Cerebellar nuclear complex (tissue), 1 donor: ENCODE results near the gene GRIN2A.

Experiments
- DNase-seq, 2 experiments: peaks; one replicate each; lab custom pipeline; 2025; lab: John Stamatoyannopoulos, UW

The GRIN2A gene

GRCh38 chr16:10033556-10033955 is 148.7 kb downstream of the GRIN2A start:
- DNase-seq: peak; percentile 30 to 60

DNA sequence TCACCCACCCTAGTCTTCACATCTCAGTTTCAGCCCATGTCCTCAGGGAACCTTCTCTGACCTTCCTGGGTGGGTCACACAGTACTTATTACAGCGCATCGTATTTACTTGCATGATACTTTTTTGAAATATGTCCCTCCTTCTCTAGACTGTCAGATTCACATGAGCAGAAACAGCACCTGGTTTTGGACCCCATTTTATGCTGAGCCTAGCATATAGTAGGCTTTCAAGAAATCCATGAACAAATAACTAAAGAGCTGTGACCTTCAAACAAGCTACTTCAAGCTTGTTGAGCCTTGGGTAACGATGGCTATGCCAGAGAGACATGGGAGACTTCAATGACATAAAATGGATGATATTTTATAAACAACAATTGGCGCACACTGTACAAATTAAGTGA is 150.3 kb downstream of the GRIN2A start:
- DNase-seq: no peak

DNA sequence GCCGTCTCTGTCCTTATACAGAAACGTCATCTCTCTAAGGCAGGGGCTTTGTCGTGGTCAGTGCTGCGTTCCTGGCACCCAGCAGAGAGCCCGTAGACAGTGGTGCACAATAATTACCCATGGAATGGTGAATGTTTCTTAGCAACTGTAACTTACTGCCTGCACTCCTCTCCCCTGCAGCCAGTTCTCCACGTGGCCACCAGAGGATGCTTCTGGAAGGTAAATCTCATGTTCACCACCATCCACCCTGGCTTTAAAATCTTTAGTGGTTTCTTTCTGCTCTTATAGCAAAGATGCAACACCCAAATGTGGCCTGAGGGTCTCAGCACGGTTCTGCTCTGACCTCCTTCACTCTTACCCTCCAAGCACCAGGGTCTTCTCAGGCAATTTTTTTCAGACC is 150.8 kb downstream of the GRIN2A start:
- DNase-seq: no peak

DNA sequence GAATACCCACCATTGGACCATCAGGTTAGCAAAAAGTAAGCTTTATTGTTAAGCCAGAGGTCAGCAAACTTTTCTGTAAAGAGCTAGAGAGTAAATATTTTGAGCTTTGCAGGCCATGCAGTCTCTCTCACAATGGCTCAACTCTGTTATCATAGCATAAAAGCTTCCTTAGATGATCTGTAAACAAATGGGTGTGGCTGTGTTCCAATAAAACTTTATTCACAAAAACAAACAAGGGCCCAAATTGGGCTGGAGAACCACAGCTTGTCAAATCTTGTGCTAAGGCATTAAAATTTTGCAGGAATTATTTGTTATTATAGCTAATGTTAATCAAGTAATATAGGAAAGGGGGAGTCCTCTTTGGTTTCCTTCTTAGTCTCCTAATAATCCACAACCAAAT is 153.6 kb downstream of the GRIN2A start:
- DNase-seq: no peak

DNA sequence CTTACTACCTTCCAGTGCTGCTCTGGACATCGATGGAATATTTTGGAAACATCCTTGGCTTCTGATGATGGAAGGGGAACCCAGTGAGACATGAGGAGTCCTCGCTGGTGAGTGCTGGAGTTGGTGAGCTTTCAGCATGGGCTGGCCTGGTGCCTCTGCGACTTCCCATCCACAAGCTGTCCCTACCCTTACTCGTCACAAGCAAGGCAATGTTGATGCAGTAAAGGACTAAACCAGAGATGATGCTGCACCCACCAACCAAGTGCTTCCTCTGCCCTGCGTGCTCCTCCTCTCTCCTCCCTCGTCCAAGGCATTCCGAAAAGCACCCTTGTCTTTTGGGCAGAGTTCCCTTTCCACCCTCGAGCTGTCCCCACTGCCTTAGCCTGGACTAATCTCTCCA is 154.7 kb downstream of the GRIN2A start:
- no peak for DNase-seq

GRCh38 chr16:10026593-10026992 is 155.6 kb downstream of the GRIN2A start:
- no peak for DNase-seq

- DNase-seq: no peak
Measured at GRCh38 chr16:10022098-10022497, 160.1 kb downstream of the GRIN2A start.

- no peak for DNase-seq
Measured at GRCh38 chr16:10020866-10021265, 161.4 kb downstream of the GRIN2A start.

- DNase-seq: no peak
Measured at GRCh38 chr16:10016752-10017151, 165.5 kb downstream of the GRIN2A start.

GRCh38 chr16:10015397-10015796 is 166.8 kb downstream of the GRIN2A start:
- no peak for DNase-seq

DNA sequence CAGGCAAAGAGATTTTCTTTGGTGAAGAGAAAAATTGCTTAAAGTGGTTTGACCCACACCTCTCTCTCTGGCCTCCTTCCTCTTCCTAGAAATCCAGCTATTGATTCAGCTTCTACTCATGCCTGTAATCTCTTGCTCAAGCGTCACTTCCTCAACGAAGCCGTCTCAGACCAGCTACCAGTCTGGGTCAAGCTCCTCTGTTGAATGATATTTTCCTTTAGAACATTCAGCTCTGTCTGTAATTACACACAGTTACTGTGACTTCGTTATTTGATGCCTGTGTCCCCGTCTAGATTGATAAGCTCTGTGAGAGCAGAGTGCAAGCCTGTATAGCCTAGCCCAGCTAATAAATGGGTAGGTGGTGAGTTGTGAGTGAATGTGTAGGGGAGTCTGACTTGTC is 168.5 kb downstream of the GRIN2A start:
- no peak for DNase-seq

- no peak for DNase-seq
Measured at GRCh38 chr16:10013364-10013763, 168.9 kb downstream of the GRIN2A start.

DNA sequence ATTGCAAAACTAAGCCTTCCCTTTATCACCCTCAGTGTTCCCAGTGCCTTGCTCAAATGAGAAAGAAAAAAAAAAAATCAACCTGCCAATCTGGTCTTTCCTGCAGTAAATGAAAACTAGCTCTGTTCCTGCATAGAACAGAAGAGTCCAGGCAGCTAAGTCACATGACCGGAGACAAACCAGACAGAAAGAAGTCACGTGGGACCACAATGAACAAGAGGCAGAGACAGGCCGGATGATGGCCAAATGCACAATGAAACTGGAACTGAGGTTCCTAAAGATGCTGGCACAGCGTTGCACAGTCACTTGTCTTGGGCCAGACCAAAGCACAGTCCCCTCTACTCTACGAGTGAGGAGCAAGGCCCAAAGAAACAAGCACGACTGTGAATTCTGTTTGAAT is 172.5 kb downstream of the GRIN2A start:
- peak in 1 of 2 experiments; percentile 24 for DNase-seq

DNA sequence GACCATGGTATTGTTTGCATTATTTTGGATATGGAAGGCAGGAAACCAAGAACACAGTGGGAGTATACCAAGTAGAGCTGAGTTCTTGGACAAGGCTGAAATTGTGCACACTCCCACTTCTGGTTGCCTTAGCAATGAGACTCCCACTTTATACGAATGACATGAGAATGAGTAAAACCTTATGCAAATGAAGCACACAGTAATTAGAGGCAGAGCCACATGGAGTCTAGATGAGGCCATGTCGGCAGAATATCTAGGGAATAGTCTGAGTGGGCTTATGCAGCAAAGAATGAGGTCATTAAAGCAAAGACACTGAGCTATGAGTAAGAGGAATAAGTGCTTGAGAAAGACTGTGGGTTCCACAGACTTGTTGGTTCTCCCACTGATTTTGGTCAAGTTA is 178.7 kb downstream of the GRIN2A start:
- DNase-seq: no peak

DNA sequence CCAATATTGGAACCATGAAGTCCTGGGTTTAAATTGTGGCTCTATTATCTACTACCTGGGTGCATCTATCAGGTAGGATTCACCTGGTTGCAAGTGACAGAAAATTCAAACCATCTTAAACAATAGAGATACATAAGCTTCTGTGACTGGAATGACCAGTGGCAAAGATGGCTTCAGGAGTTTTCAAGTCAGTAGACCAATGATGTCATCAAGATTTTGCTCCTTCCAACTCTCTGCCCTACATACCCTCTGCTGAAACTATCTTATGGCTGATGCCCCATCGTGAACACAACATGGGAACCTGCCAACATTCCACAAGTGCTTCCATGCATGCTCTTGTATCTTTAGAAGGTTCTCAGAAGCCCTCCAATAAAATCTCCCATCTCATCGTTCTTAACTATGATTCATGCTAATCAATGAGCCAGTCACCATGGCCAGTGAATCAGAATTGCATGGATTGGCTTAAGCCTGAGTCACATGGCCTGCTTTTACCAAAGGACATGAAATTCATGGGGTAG is 180.9 kb downstream of the GRIN2A start:
- no peak for DNase-seq

- DNase-seq: no peak
Measured at GRCh38 chr16:9996221-9996620, 186.0 kb downstream of the GRIN2A start.

DNA sequence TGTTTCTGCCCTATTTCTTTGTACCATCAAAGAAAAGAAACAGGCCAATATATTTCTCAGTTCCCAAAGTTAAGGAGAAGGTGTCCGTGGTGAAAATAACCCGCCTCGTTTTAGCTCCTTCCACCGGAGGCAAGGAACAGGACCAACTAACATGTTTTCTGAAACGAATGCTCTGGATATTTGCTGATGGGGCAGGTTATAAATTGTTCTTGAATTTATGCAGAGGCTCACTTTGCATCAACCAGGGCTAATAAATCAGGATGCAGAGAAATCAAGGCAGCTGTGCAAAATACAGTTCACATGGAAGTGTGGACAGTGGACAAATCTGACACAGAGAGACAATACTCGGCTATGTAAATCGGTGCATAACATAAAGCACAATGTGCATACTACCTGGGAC is 189.8 kb downstream of the GRIN2A start:
- no peak for DNase-seq

- no peak for DNase-seq
Measured at GRCh38 chr16:9980981-9981380, 201.2 kb downstream of the GRIN2A start.

- DNase-seq: no peak
Measured at GRCh38 chr16:9978160-9978725, 204.0 kb downstream of the GRIN2A start.

DNA sequence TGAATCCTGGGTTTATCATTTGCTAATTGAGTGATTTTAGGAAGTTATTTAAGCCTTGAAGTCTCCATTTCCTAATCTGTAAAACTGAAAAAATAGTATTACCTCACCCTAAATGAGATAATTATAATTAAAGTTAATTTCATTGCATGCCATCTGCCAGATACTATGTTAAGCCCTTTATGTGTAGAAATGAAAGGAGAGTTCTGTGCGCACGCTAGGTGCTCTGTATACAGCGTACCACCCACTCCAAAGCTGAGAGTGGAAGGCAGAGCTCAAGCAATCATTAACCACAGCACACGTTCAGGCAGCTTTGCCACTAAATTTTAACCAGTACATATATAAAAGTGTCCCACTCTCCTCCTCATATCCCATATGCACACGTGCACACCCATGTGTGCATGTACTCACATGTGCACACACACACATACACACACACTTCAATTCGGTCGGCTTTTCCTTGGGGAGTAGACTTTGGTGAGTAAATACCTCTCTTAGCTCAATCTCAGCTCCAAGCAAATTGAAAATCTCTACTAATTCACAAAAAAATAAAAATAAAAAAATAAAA is 204.8 kb downstream of the GRIN2A start:
- DNase-seq: no peak

DNA sequence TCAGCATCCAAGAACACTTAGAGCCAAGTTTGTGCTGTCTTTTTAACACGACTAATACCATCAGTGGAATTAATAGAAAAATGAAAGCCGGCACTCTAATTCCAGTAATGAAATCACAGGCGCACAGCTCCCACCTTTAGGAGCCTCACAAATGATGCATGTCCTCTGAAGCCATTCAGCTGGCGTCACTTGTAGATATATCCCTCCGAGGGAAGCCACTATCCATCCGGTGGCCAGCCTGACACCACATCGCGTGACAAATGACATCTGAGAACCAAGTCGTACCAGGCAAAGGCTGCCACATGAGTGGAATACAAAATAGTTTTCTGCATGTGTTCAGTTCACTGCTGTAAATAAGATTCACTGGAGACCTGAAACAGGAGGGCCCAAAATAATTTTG is 205.6 kb downstream of the GRIN2A start:
- DNase-seq: no peak

GRCh38 chr16:9971907-9972306 is 210.3 kb downstream of the GRIN2A start:
- no peak for DNase-seq

- no peak for DNase-seq
Measured at GRCh38 chr16:9970796-9971195, 211.4 kb downstream of the GRIN2A start.

- DNase-seq: no peak
Measured at GRCh38 chr16:9970244-9970643, 212.0 kb downstream of the GRIN2A start.
